Measurements from ENCODE around the gene RNH1. TPM values are rescaled to one million over a fixed set of nuclear protein-coding genes. Genes with fewer than 3 reads are reported as not detected.
A peak's percentile ranks its signal among the peaks of the same experiment; 100 is the strongest.

RNH1 gene
- total RNA-seq, 4 donors from 2014 or later = 206 to 378 (median 222) TPM

DNA sequence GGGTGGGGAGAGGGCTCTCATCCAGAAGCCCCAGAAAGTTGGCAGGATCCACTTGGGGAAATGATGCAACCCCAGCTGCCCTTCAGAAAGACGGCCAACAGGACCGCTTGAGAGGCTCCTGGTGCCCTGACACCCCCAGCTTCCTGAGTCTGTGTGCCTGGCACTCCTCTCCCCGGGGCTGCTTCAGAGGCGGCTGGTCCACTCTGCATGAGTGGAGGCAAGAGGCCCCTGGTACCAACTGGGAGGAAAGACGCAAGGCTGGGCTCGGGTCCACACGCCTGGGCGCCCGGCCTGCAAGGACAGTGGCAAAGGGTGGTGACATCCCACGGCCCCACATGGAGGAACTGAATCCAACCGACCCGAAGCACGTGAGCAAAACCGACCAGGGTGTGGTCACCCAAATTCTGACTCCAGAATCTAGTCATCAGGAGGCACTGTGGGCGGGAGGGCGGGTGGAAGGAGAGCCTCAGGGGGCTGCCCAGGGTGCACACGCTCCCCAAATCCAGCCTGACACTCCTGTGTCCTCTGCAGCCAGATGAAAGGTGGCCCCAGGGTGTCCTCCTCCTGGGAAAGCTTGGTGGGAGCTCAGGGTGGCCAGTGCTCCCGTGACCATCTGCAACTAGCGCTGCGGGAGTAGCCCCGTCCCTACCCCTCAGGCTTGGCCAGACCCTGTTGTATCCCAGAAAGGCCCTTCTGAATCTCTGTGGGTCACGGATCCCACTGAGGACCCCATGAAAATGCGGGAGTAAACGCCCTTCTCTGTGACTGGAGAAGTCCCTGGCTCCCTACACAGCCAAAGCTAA is 3.7 kb downstream of the RNH1 start:
- DNase-seq = no peak
- peak overlapping the region; percentile 94 to 100 (median 100) for H3K27ac ChIP-seq
- intact Hi-C loops (cut with DNase I) = loop anchor here (10.0 kb wide), 1 partner anchor 269 kb away; the partner anchor contains the start of genes PSMD13 and SIRT3
- WGBS, 2 donors = 31 to 40% methylated on average over 2 to 7 of the region's 24 CpGs
- H3K4me1 ChIP-seq = peaks cover 42 to 60% (median 45%) of the 10 kb centered on the region in 3 donors
- H3K9me3 ChIP-seq = no peaks in the 10 kb centered on the region
- H3K27me3 ChIP-seq = no peaks in the 10 kb centered on the region
- TF ChIP-seq POLR2A (IDR thresholded peaks at IDR 0.05) = peak in 1 of 4 donors; percentile 37
- no peak for TF ChIP-seq CTCF (IDR thresholded peaks at IDR 0.05)
- H3K36me3 ChIP-seq = peaks cover 31 to 47% (median 33%) of the 10 kb centered on the region in 3 donors
- peak overlapping the region; percentile 38 to 88 (median 66) for H3K4me3 ChIP-seq

GRCh38 chr11:502288-503178 is 4.5 kb downstream of the RNH1 start:
- H3K36me3 ChIP-seq = peaks cover 40 to 51% (median 42%) of the 10 kb centered on the region in 3 donors
- TF ChIP-seq CTCF (IDR thresholded peaks at IDR 0.05) (no peak), POLR2A (IDR thresholded peaks at IDR 0.05) (no peak)
- no peaks in the 10 kb centered on the region for H3K9me3 ChIP-seq
- H3K4me3 ChIP-seq = peak overlapping the region in 1 of 4 donors; percentile 80
- no peak for DNase-seq
- no peaks in the 10 kb centered on the region for H3K27me3 ChIP-seq
- intact Hi-C loops (cut with DNase I) = loop anchor here (10.0 kb wide), 1 partner anchor 268 kb away; the partner anchor contains the start of genes PSMD13 and SIRT3
- 90% methylated on average over 2 of the region's 10 CpGs; no CpG with 5 or more reads in 1 of the 2 donors for WGBS, 2 donors
- peaks cover 36 to 52% (median 39%) of the 10 kb centered on the region in 3 donors for H3K4me1 ChIP-seq
- peak overlapping the region; percentile 94 to 100 (median 100) for H3K27ac ChIP-seq

GRCh38 chr11:501683-502287 is 5.3 kb downstream of the RNH1 start:
- intact Hi-C loops (cut with DNase I) = loop anchor here (10.0 kb wide), 1 partner anchor 267 kb away; the partner anchor contains the start of genes PSMD13 and SIRT3
- Histone ChIP-seq H3K27ac (peak overlapping the region in 1 of 4 donors; percentile 94), H3K4me3 (no peak overlapping the region), H3K36me3 (peaks cover 43 to 58% (median 49%) of the 10 kb centered on the region in 3 donors), H3K9me3 (no peaks in the 10 kb centered on the region), H3K4me1 (peaks cover 35 to 50% (median 39%) of the 10 kb centered on the region in 3 donors), H3K27me3 (no peaks in the 10 kb centered on the region)
- DNase-seq = no peak
- TF ChIP-seq CTCF (IDR thresholded peaks at IDR 0.05) = no peak
- no peak for TF ChIP-seq POLR2A (IDR thresholded peaks at IDR 0.05)
- WGBS, 2 donors = 80 to 92% methylated on average over 2 to 3 of the region's 19 CpGs

GRCh38 chr11:501001-501682 is 5.9 kb downstream of the RNH1 start:
- Histone ChIP-seq H3K4me1 (peaks cover 35 to 49% (median 39%) of the 10 kb centered on the region in 3 donors), H3K27me3 (no peaks in the 10 kb centered on the region), H3K36me3 (peaks cover 43 to 64% (median 55%) of the 10 kb centered on the region in 3 donors), H3K4me3 (no peak overlapping the region), H3K9me3 (no peaks in the 10 kb centered on the region), H3K27ac (no peak overlapping the region)
- TF ChIP-seq CTCF (IDR thresholded peaks at IDR 0.05) = no peak
- no peak for TF ChIP-seq POLR2A (IDR thresholded peaks at IDR 0.05)
- WGBS, 2 donors = 90 to 91% methylated on average over 14 to 17 of the region's 24 CpGs
- no peak for DNase-seq
- intact Hi-C loops (cut with DNase I) = loop anchor here (10.0 kb wide), 1 partner anchor 266 kb away; the partner anchor contains the start of genes PSMD13 and SIRT3
